T47D (cell line): ENCODE results near the gene ANKRD13B.

ENCODE experiments used
- DNase-seq, 2 experiments: peaks; one replicate each; pipeline versions ENCODE4 v3.0.0 to v3.0.0-alpha.2; 2011 to 2012; ENCODE audit warnings: low read depth in 1 of 2, low spot score in 1 of 2
- JUND ChIP-seq: IDR thresholded peaks from 2 replicates; pipeline ENCODE4 v1.6.1; 2012; ENCODE audit warnings: low read depth
- in situ Hi-C: cut with HindIII; loops from 2 replicates; pipeline ENCODE4 v1.10.0; 2016; ENCODE audit warnings: low sequenced_read_pairs, low pct_unique_long_range_greater_than_20kb

The ANKRD13B gene

GRCh38 chr17:29578626-29579485 is 14.1 kb upstream of the ANKRD13B start:
- no peak for TF ChIP-seq JUND
- DNase-seq = no peak
- in situ Hi-C loops = no loop called here

GRCh38 chr17:29579866-29580771 is 12.8 kb upstream of the ANKRD13B start:
- in situ Hi-C loops = no loop called here
- DNase-seq = peak; percentile 91 to 98
- no peak for TF ChIP-seq JUND

GRCh38 chr17:29581583-29582253 is 11.2 kb upstream of the ANKRD13B start:
- in situ Hi-C loops = no loop called here
- no peak for TF ChIP-seq JUND
- no peak for DNase-seq

DNA sequence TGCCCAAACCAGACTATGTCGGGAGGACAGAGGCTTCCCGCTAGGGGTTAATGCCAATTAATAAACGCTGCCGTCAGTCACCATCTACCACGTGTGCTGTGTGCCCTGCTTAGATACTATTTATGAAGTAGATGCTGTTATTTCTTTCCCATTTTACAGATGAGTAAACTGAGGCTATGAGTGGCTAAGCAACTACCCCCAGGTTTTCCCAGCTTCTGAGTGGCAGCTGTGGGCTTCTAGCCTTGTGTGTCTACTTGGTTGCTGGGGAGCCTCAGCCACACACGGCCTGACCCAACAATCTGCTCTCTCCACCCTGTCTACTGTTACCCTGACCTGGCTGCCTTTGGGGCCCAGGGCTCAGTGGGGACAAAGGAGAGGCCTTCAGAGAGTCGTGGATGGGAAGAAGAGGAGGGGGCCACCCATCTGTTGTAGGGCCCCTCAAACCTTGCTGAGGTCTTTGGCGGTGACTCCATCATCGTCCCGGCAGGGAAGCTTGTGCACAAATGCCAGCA is 10.6 kb upstream of the ANKRD13B start:
- in situ Hi-C loops = no loop called here
- TF ChIP-seq JUND = no peak
- DNase-seq = no peak

- in situ Hi-C loops = no loop called here
These were observed 10.2 kb upstream of the ANKRD13B start for GRCh38 chr17:29582772-29583171.

GRCh38 chr17:29583324-29584248 is 9.3 kb upstream of the ANKRD13B start:
- no peak for TF ChIP-seq JUND
- in situ Hi-C loops = no loop called here
- DNase-seq = no peak

More at GRCh38 chr17:29582772-29583171, 10.2 kb upstream of the ANKRD13B start:
- TF ChIP-seq JUND = no peak
- DNase-seq = no peak

DNA sequence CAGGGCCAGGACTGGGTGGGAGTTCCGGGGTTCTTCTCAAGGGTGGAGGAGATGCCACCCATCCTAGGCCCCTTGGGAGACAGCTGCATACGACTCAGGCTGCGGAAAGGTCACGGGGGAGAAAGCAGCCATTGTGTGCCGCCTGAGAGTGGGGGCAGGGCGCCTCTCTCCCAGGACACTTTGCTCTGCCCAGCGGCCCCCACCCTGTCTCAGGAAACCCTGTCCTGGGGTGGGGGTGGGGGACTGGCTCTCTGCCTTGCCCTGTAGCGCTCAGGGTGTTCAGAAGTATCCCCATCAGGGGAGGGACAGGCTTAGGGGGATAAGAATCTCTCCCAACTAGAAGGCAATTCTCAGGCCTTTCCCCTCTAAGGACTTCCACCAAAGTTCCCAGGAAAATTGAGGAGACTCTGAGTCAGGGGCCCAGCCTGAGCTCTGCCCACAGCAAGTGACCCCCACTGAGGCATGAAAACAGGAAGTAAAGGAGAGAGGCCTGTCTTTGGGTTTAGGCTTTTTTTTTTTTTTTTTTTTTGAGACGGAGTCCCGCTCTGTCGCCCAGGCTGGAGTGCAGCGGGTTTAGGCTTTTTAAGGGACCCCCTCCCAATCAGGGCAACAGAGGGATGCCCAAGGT is 8.4 kb upstream of the ANKRD13B start:
- in situ Hi-C loops = no loop called here

DNA sequence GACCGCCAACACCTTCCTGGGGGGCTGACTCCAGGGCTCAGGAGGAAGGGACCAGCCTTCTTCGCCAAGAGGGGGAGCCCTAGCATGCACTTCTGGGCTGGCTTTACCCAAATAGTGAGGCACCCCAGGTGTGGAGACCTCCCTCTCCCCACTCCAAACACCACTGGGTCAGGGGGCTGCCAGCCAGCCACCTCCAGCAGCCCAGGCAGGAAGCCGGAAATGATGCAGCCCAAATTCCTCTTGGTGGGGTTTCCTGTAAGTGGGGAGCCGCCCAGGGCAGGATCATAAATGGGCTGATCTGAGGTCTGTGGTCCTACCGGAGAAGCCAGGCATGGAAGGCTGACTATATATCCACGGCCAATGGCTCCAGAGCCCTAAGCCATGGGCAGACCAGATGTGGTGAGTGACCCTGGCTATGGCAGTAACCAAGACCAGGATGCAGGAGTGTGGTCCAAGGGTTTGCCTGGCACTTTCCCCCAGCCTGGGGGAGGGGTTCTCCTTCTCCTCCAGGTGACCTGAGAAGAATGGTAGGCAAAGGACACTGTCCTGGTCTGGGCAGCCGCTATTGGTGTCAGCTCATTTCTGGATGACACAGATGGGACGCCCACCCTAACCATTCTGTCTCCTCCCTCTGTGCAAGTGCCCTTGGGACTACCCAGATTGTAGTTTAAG is 7.7 kb upstream of the ANKRD13B start:
- in situ Hi-C loops = no loop called here
- no peak for TF ChIP-seq JUND
- DNase-seq = no peak

More for the DNA sequence above, 8.4 kb upstream of the ANKRD13B start:
- TF ChIP-seq JUND = no peak
- DNase-seq = no peak

- no peak for TF ChIP-seq JUND
- DNase-seq = no peak
These were observed 6.1 kb upstream of the ANKRD13B start for GRCh38 chr17:29586676-29587469.

DNA sequence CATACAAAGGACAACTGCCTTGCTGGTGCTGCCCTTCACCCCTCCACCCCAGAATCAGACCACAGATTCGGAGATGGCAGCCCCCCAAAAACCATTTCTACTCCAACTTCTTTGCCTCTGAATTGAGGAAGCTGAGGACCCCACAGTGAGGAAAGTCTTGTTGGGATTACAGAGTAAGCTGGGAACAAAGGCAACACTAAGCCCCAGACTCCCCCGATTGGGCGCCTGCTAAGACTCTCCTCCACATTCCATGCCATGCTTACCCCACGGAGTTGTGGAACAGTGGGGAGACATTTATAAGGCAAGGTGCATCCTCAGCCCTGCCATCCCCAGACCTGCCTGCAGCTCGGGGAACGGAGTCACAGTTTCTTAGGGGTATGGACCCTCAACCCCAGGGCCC is 5.3 kb upstream of the ANKRD13B start:
- no peak for TF ChIP-seq JUND
- no peak for DNase-seq
- in situ Hi-C loops = no loop called here

More at GRCh38 chr17:29586676-29587469, 6.1 kb upstream of the ANKRD13B start:
- in situ Hi-C loops = no loop called here
